ENCODE measurements around the gene WFIKKN1.

Gene WFIKKN1

GRCh38 chr16:634996-635395 is 4.2 kb downstream of the WFIKKN1 start:
- no peak for DNase-seq (ENCODE audit: extremely low spot score)
- TF ChIP-seq, protein P1, sequence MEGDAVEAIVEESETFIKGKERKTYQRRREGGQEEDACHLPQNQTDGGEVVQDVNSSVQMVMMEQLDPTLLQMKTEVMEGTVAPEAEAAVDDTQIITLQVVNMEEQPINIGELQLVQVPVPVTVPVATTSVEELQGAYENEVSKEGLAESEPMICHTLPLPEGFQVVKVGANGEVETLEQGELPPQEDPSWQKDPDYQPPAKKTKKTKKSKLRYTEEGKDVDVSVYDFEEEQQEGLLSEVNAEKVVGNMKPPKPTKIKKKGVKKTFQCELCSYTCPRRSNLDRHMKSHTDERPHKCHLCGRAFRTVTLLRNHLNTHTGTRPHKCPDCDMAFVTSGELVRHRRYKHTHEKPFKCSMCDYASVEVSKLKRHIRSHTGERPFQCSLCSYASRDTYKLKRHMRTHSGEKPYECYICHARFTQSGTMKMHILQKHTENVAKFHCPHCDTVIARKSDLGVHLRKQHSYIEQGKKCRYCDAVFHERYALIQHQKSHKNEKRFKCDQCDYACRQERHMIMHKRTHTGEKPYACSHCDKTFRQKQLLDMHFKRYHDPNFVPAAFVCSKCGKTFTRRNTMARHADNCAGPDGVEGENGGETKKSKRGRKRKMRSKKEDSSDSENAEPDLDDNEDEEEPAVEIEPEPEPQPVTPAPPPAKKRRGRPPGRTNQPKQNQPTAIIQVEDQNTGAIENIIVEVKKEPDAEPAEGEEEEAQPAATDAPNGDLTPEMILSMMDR (IDR thresholded peaks at IDR 0.05; ENCODE audit: control extremely low read depth, extremely low read depth, low read depth, missing control alignments): no peak
- POLR2A ChIA-PET: no interaction called here
- CTCF ChIA-PET: no interaction called here

DNA sequence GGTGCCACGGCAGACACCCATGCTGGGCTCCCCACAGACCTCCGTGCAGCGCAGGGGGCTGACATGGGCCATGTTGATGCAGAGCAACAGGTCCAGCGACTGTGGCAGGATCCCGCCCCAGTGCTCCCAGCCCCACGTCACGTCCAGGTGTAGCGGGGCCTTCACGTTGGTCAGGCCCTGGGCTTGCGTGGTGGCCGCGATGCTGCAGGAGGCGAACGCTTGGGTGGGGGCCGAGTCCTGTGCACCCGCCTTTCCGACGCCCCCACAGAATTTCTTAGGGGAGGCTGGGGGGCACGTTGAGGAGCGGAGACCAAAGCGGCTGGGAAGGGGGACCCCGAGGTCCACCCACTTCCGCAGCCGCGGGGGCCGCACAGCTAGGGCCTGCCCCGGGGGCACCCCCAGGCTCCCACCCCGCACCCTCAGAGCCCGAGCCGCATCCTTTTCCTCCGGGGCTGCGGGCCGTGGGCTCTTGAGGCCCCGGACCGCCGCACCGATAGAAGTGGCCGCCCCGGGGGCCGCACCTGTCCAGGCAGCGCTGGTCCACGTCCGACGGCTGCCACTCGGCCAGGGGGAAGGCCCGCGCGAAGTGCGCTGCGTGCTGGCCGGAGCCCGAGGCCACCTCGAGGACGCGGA is 4.9 kb downstream of the WFIKKN1 start:
- ChIA-PET CTCF (interaction anchor here (1.1 to 2.5 kb wide), 2 partner anchors 13 to 26 kb away, joined by 3 to 13 read pairs; partner anchors contain the start of gene WDR90), POLR2A (interaction anchor here (0.7 kb wide), 1 partner anchor 15 kb away, joined by 4 read pairs; no protein-coding TSS in a partner anchor)
- TF ChIP-seq, protein P1 (IDR thresholded peaks at IDR 0.05; ENCODE audit: control extremely low read depth, extremely low read depth, low read depth, missing control alignments): no peak
- DNase-seq (ENCODE audit: extremely low spot score): no peak

DNA sequence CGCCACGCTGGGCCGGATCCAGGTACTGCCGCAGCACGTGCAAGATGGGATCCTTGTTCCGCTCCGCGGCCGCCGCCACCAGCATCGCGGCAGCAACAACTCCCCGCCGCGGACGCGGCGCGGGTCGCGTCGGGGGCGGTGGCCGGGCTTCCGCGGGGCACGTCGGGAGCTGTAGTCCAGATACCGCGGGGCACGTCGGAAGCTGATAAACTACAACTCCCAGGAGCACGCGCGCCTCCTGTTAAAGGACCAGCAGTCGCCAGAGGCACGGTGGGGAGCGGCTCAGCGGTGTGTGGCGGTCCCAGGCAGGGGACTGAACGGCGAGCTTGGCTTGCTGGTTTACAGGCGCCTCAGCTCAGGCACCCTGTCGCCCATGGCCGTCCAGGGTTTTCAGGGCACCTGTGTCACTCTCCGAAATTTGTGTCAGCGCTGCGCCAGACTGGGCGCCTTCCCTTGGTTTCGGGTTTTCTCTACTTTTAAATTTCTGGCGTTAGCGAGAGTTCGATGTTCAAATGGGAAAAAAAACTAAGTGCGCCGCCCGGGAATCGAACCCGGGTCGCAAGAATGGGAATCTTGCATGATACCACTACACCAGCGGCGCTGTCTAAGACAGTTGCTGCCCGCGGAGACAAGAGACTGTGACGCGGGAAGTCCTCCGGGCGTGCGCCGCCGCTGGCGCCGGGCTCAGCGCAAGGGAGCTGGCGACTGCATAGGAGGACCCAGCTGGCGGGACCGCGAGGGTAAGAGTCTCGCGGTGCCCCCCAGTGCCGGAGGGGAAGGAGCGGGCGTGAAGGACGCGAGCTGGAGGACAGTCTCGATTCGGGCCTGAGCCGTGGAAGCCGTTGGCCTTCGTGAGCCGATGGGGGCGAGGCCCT is 5.7 kb downstream of the WFIKKN1 start, which contains the start of gene METTL26:
Gene METTL26 (minus strand): TSS at position 100 of the 875 bp plus-strand sequence. CDS start 15 bp downstream, at position 85.
- CTCF ChIA-PET: interaction anchor here (0.6 to 2.5 kb wide), 4 partner anchors 9 to 1069 kb away, joined by 3 to 13 read pairs (median 4); partner anchors contain the start of genes MAPK8IP3 and WDR90
- TF ChIP-seq, protein P1 (IDR thresholded peaks at IDR 0.05; ENCODE audit: control extremely low read depth, extremely low read depth, low read depth, missing control alignments): no peak
- POLR2A ChIA-PET: interaction anchor here (0.7 kb wide), 1 partner anchor 15 kb away, joined by 4 read pairs; no protein-coding TSS in a partner anchor
- DNase-seq (ENCODE audit: extremely low spot score): peak; percentile 96

DNA sequence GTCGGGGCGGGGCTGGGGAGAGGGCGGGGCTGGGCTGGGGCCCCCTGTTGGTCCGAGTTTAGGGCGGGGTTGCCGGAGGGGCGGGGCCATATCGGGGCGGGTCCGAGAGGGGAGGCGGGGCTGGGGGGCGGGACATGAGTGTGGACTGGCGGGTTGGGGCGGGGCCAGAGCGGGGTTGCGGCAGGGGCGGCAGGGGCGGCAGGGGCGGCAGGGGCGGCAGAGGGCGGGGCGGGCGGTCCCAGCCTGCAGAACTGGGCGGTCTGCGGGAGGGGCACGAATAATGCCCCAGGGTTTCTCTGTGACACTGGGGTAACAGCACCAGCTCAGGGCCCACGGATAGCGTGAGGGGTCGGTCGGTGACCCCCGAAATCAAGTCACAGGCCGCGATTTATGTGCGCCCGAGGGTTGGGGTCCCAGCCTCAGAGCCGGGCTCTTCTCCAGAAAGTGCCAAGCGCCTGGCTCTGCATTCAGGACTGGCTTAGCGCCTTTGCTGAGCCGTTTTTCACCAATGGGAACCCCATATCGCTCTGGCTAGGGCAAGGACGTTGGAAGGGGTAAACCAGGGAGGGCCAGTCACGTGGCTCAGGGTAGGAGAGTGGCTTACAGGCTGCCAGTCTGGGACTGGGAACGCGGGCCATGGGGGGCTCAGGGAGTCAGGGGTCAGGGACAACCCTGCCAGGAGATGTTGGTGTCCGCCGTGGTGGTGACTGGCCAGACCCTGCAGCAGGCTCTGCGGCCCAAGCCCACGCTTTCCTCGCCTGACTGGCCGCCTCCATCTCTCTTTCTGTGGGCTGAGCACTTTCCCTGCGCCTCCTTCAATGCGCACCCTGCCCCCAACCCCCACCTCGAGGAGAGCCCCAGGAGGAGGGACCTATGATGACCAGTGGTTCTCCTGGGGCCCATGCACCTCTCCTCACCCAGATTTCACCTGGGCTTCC is 6.6 kb downstream of the WFIKKN1 start:
- peak; percentile 100 for DNase-seq (ENCODE audit: extremely low spot score)
- TF ChIP-seq, protein P1 (IDR thresholded peaks at IDR 0.05; ENCODE audit: control extremely low read depth, extremely low read depth, low read depth, missing control alignments): no peak
- CTCF ChIA-PET: interaction anchor here (0.6 to 2.5 kb wide), 3 partner anchors 10 to 1068 kb away, joined by 4 to 13 read pairs (median 4); partner anchors contain the start of genes MAPK8IP3 and WDR90
- POLR2A ChIA-PET: no interaction called here

GRCh38 chr16:638034-638543 is 7.3 kb downstream of the WFIKKN1 start:
- POLR2A ChIA-PET: no interaction called here
- CTCF ChIA-PET: interaction anchor here (2.5 kb wide), 1 partner anchor 11 kb away, joined by 13 read pairs; the partner anchor contains the start of gene WDR90
- no peak for DNase-seq (ENCODE audit: extremely low spot score)
- TF ChIP-seq, protein P1 (IDR thresholded peaks at IDR 0.05; ENCODE audit: control extremely low read depth, extremely low read depth, low read depth, missing control alignments): no peak
